ENCODE measurements around the gene BHLHE40.
A peak's percentile ranks its signal among the peaks of the same experiment; 100 is the strongest.

The BHLHE40 gene

GRCh38 chr3:4974154-4974553 lies 5.1 kb upstream of the BHLHE40 start:
- no peak for TF ChIP-seq CTCF (IDR thresholded peaks at IDR 0.05; ENCODE audit: low read depth, low read length, missing control alignments)
- no peak overlapping the region for H3K4me3 ChIP-seq (ENCODE audit: low read depth, low read length)
- H3K27ac ChIP-seq = peak overlapping the region; percentile 64
- DNase-seq = no peak
- in situ Hi-C loops (cut with HindIII; ENCODE audit: low pct_ligation_motif_present, low sequenced_read_pairs) = no loop called here
- H3K36me3 ChIP-seq (replicated peaks) = no peaks in the 10 kb centered on the region
- H3K27me3 ChIP-seq (replicated peaks) = no peaks in the 10 kb centered on the region

GRCh38 chr3:4976109-4976508 lies 3.1 kb upstream of the BHLHE40 start:
- H3K27ac ChIP-seq = peak overlapping the region; percentile 99
- TF ChIP-seq CTCF (IDR thresholded peaks at IDR 0.05; ENCODE audit: low read depth, low read length, missing control alignments) = peak; percentile 77
- H3K27me3 ChIP-seq (replicated peaks) = no peaks in the 10 kb centered on the region
- in situ Hi-C loops (cut with HindIII; ENCODE audit: low pct_ligation_motif_present, low sequenced_read_pairs) = no loop called here
- H3K4me3 ChIP-seq (ENCODE audit: low read depth, low read length) = no peak overlapping the region
- DNase-seq = peak; percentile 74
- H3K36me3 ChIP-seq (replicated peaks) = peaks cover 14% of the 10 kb centered on the region

GRCh38 chr3:4977001-4977852 lies 2.0 kb upstream of the BHLHE40 start:
- Histone ChIP-seq H3K27ac (peak overlapping the region; percentile 99), H3K27me3 (replicated peaks) (no peaks in the 10 kb centered on the region), H3K4me3 (ENCODE audit: low read depth, low read length) (peak overlapping the region; percentile 60), H3K36me3 (replicated peaks) (peaks cover 25% of the 10 kb centered on the region)
- peak; percentile 50 for TF ChIP-seq CTCF (IDR thresholded peaks at IDR 0.05; ENCODE audit: low read depth, low read length, missing control alignments)
- DNase-seq = peak; percentile 92
- in situ Hi-C loops (cut with HindIII; ENCODE audit: low pct_ligation_motif_present, low sequenced_read_pairs) = no loop called here

GRCh38 chr3:4977853-4978203 lies 1.4 kb upstream of the BHLHE40 start:
- no peak for DNase-seq
- in situ Hi-C loops (cut with HindIII; ENCODE audit: low pct_ligation_motif_present, low sequenced_read_pairs) = no loop called here
- Histone ChIP-seq H3K27me3 (replicated peaks) (no peaks in the 10 kb centered on the region), H3K36me3 (replicated peaks) (peaks cover 31% of the 10 kb centered on the region), H3K4me3 (ENCODE audit: low read depth, low read length) (peak overlapping the region; percentile 60), H3K27ac (peak overlapping the region; percentile 99)
- TF ChIP-seq CTCF (IDR thresholded peaks at IDR 0.05; ENCODE audit: low read depth, low read length, missing control alignments) = peak; percentile 27

GRCh38 chr3:4978204-4978965 lies 852 bp upstream of the BHLHE40 start:
- peak; percentile 98 for DNase-seq
- TF ChIP-seq CTCF (IDR thresholded peaks at IDR 0.05; ENCODE audit: low read depth, low read length, missing control alignments) = no peak
- Histone ChIP-seq H3K27ac (peak overlapping the region; percentile 99), H3K36me3 (replicated peaks) (peaks cover 37% of the 10 kb centered on the region), H3K4me3 (ENCODE audit: low read depth, low read length) (peak overlapping the region; percentile 60), H3K27me3 (replicated peaks) (no peaks in the 10 kb centered on the region)
- in situ Hi-C loops (cut with HindIII; ENCODE audit: low pct_ligation_motif_present, low sequenced_read_pairs) = no loop called here
